SKM-1 (cell line): ENCODE results near the gene ELF3.
"Not testable (repeated sequence)": the region's sequence is repeated elsewhere in the genome, so short reads cannot be mapped to it uniquely, and the experiment has no call there.

Experiments used
- DNase-seq: peaks from one replicate; lab custom pipeline; 2025; ENCODE audit not compliant: unreplicated experiment; lab: John Stamatoyannopoulos, UW

Gene ELF3

GRCh38 chr1:202064889-202065312, 54.5 kb downstream of the ELF3 start:
- DNase-seq = not testable (repeated sequence)
